Measurements from ENCODE around the gene SIDT2.
"Not testable (repeated sequence)": the region's sequence is repeated elsewhere in the genome, so short reads cannot be mapped to it uniquely, and the experiment has no call there.

Gene SIDT2

GRCh38 chr11:117178210-117179034 lies at the start of gene SIDT2:
Gene SIDT2, plus strand, starts transcription at chr11:117178743. Its CDS starts 521 bp downstream, at chr11:117179264.
- POLR2A ChIA-PET (ENCODE audit: low non-redundant PET): interaction anchor here (0.6 kb wide), 1 partner anchor 8 kb away, joined by 12 read pairs; no protein-coding TSS in a partner anchor
- peak; percentile 83 for DNase-seq (ENCODE audit: low spot score)
- TF ChIP-seq, protein P1, sequence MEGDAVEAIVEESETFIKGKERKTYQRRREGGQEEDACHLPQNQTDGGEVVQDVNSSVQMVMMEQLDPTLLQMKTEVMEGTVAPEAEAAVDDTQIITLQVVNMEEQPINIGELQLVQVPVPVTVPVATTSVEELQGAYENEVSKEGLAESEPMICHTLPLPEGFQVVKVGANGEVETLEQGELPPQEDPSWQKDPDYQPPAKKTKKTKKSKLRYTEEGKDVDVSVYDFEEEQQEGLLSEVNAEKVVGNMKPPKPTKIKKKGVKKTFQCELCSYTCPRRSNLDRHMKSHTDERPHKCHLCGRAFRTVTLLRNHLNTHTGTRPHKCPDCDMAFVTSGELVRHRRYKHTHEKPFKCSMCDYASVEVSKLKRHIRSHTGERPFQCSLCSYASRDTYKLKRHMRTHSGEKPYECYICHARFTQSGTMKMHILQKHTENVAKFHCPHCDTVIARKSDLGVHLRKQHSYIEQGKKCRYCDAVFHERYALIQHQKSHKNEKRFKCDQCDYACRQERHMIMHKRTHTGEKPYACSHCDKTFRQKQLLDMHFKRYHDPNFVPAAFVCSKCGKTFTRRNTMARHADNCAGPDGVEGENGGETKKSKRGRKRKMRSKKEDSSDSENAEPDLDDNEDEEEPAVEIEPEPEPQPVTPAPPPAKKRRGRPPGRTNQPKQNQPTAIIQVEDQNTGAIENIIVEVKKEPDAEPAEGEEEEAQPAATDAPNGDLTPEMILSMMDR (conservative IDR thresholded peaks at IDR 0.05; ENCODE audit: low read depth): no peak
- CTCF ChIA-PET: interaction anchor here (1.1 kb wide), 1 partner anchor 298 kb away, joined by 5 read pairs; no protein-coding TSS in a partner anchor
- H3K27ac ChIP-seq: peak within 1 kb of the TSS; percentile 78

DNA sequence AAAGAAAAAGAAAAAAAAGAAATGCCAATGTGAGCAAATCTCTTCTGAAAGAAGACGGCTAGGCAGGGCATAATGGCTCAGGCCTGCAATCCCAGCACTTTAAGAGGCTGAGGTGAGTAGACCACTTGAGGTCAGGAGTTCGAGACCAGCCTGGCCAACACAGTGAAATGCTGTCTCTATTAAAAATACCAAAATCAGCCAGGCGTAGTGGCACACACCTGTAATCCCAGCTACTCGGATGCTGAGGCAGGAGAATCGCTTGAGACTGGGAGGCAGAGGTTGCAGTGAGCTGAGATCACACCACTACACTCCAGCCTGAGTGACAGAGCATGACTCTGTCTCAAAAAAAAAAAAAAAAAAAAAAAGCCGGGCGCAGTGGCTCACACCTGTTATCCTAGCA lies 48.1 kb upstream of the SIDT2 start:
- H3K27ac ChIP-seq; POLR2A ChIA-PET (ENCODE audit: low non-redundant PET); DNase-seq (ENCODE audit: low spot score); CTCF ChIA-PET: not testable (repeated sequence)

DNA sequence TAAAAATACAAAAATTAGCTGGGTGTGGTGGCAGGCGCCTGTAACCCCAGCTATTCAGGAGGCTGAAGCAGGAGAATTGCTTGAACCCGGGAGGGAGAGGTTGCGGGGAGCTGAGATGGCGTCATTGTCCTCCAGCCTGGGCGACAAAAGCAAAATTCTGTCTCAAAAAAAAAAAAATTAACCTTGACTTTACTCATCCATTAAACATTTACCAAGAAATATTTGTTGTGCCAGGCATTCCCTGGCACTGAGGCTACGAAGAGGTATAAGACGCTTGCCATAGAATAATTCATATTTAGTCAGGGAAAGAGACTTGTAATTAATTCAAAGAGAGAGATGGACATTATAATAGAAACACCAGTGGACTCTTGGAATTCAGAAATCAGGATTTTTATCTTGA lies 47.7 kb upstream of the SIDT2 start:
- POLR2A ChIA-PET (ENCODE audit: low non-redundant PET): no interaction called here
- DNase-seq (ENCODE audit: low spot score): no peak
- TF ChIP-seq, protein P1 (conservative IDR thresholded peaks at IDR 0.05; ENCODE audit: low read depth): no peak
- H3K27ac ChIP-seq: no peak overlapping the region
- CTCF ChIA-PET: interaction anchor here (0.6 kb wide), 1 partner anchor 315 kb away, joined by 3 read pairs; no protein-coding TSS in a partner anchor

- DNase-seq (ENCODE audit: low spot score): no peak
- TF ChIP-seq, protein P1 (conservative IDR thresholded peaks at IDR 0.05; ENCODE audit: low read depth): no peak
- H3K27ac ChIP-seq: no peak overlapping the region
- ChIA-PET CTCF (no interaction called here), POLR2A (ENCODE audit: low non-redundant PET) (no interaction called here)
Measured at GRCh38 chr11:117134431-117134830, 44.1 kb upstream of the SIDT2 start.

- POLR2A ChIA-PET (ENCODE audit: low non-redundant PET); CTCF ChIA-PET; DNase-seq (ENCODE audit: low spot score); H3K27ac ChIP-seq: not testable (repeated sequence)
Measured at GRCh38 chr11:117134979-117135378, 43.6 kb upstream of the SIDT2 start.

DNA sequence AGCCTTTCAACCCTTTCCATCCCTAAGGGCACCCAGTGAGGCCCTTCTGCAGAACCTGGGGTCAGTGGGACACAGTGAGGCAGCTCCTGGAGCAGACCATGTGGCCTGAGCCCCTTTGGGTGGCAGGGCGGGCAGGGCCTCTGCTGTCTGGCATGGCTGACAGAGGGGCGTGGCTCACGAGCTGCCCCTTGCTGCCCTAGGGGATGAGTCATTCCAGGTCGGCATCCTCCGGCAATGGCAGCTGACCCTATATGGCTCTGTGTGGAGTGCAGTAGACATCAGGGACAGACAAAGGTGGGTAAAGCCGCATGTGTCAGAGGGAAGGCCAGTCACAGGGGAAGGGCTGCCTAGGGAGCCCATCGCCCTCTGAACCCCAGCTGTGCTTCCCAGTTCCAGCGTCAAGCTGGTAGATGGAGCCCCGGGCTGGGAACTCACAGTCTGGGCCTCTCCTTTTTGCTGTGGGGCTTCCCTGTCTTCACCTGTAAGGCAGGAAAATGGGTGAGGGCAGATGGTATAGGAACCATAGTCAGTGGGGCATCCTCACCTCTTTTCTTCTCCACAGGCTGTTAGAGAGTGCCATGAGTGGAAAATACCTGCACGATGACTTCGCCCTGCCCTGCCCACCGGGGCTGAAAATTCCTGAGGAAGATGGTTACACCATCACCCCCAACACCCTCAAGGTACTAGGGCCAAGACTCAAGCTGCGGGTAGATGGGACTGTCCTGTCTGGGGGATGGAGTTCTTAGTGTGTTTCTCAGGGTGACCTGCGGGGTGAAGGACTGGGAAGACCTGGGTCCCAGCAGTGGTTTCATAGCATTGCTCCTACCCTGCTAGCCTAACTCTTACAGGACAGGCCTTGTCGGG lies 41.1 kb upstream of the SIDT2 start:
- H3K27ac ChIP-seq; CTCF ChIA-PET; POLR2A ChIA-PET (ENCODE audit: low non-redundant PET); DNase-seq (ENCODE audit: low spot score): not testable (repeated sequence)

- ChIA-PET POLR2A (ENCODE audit: low non-redundant PET) (interaction anchor here (0.6 to 1.1 kb wide), 2 partner anchors 21 to 82 kb away, joined by 3 to 6 read pairs; no protein-coding TSS in a partner anchor), CTCF (interaction anchor here (0.7 to 1.2 kb wide), 3 partner anchors 20 to 83 kb away, joined by 4 read pairs; no protein-coding TSS in a partner anchor)
- TF ChIP-seq, protein P1 (conservative IDR thresholded peaks at IDR 0.05; ENCODE audit: low read depth): no peak
- peak; percentile 52 for DNase-seq (ENCODE audit: low spot score)
- H3K27ac ChIP-seq: peak overlapping the region; percentile 92
Measured at GRCh38 chr11:117143390-117143789, 35.2 kb upstream of the SIDT2 start.
